ENCODE measurements around the gene PIGU.
"Not testable (repeated sequence)": the region's sequence is repeated elsewhere in the genome, so short reads cannot be mapped to it uniquely, and the experiment has no call there.

DNA sequence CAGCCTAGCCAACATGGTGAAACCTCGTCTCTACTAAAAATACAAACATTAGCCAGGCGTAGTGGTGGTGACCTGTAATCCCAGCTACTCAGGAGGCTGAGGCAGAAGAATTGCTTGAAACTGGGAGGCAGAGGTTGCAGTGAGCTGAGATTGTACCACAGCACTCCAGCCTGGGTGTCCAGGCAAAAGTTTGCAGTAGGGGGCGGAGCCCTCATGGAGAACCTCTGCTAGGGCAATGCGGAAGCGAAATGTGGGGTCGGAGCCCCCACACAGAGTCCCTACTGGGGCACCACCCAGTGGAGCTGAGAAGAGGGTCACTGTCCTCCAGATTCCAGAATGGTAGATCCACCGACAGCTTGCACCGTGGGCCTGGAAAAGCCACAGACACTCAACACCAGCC lies 60.0 kb downstream of the PIGU start:
- not testable (repeated sequence) for TF ChIP-seq CTCF (IDR thresholded peaks at IDR 0.05); EZH2 (IDR thresholded peaks at IDR 0.05; ENCODE audit: borderline replicate concordance, insufficient read depth, low read depth, low read length, poor library complexity, severe bottlenecking)
